ENCODE results near the gene MFSD11.
A peak's percentile ranks its signal among the peaks of the same experiment; 100 is the strongest.
"Not testable (repeated sequence)": the region's sequence is repeated elsewhere in the genome, so short reads cannot be mapped to it uniquely, and the experiment has no call there.

The MFSD11 gene

DNA sequence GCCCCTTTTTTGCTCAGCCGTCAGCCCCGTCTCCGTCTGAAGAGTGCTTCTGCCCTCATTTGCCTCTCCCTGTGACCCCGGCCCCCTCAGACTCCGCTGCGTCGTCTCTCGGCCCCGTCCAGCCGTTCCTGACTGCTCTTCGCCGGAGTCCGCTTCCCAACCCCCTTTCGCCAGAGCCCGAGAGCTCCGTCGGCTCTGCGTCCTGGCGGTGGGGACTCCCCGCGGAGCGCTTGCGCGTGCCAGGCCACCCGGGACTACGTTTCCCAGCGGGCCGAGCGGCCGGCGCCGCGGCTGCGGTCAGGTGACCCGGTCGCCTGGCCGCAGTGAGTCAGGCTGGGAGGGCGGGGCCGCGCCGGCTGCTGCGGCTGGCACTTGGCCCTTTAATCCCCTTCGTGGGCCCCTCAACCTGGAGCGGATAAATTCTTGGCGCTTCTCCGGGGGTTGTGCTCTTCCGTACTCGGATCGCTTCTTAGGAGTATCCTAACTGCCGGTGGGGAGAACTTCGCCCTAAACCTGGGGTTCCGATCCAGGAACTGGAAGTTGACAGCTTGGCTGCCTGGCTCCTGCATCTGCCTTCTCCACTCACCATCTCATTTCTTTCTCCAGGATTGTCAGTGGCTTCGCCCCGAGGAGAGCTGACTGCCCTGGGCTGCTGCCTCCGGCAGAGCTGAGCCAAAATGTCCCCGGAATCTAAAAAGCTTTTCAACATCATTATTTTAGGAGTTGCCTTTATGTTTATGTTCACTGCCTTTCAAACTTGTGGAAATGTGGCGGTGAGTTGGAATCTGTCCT, at the start of gene MFSD11:
TSS of gene MFSD11 (plus strand) at position 444 of the 792 bp plus-strand sequence. CDS start at position 678, 234 bp downstream.
- DNase-seq = peak; percentile 93
- in situ Hi-C loops (cut with HindIII; ENCODE audit: low pct_ligation_motif_present, low pct_unique_long_range_greater_than_20kb, low sequenced_read_pairs) = no loop called here

DNA sequence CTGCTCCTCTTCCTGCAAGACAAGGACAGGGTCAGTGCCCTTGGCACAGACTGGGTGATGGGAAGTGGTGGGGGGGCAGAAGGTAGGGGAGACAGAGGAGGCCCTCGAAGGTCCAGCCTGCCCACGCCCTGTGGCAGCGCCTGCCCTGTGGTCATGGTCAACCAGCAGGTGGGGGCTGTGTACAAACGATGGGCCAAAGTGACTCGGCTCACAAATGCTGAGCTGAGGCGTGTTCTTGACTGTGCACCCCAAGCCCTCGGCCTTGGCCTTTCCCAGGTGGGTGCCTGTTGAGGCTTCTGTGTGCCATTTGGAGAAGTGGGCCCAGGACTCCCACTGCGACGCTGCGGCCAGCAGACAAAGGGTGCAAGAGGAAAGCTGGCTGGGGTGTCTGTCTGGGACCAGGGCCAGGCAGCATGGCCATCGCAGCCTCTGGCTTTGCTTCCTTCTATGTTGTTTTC, 49.7 kb upstream of the MFSD11 start:
- in situ Hi-C loops (cut with HindIII; ENCODE audit: low pct_ligation_motif_present, low pct_unique_long_range_greater_than_20kb, low sequenced_read_pairs) = no loop called here
- DNase-seq = peak; percentile 50

DNA sequence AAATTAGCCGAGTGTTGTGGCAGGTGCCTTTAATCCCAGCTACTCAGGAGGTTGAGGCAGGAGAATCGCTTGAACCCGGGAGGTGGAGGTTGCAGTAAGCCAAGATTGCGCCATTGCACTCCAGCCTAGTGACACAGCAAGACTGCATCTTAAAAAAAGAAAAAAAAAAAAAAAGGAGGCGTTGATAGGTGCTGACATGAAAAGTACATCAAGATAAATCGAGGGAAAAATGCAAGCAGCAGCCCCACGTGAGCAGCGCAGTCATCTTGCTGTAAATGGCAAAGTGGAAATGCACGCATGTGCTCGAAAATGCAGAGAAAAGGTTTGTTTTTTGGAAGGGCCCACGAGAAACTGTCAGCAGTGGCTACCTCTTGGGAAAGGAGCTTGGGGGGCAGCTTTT, 48.1 kb upstream of the MFSD11 start:
- no peak for DNase-seq
- in situ Hi-C loops (cut with HindIII; ENCODE audit: low pct_ligation_motif_present, low pct_unique_long_range_greater_than_20kb, low sequenced_read_pairs) = no loop called here

- in situ Hi-C loops (cut with HindIII; ENCODE audit: low pct_ligation_motif_present, low pct_unique_long_range_greater_than_20kb, low sequenced_read_pairs) = no loop called here
- DNase-seq = no peak
These were observed 47.2 kb upstream of the MFSD11 start for GRCh38 chr17:76690596-76691280.

DNA sequence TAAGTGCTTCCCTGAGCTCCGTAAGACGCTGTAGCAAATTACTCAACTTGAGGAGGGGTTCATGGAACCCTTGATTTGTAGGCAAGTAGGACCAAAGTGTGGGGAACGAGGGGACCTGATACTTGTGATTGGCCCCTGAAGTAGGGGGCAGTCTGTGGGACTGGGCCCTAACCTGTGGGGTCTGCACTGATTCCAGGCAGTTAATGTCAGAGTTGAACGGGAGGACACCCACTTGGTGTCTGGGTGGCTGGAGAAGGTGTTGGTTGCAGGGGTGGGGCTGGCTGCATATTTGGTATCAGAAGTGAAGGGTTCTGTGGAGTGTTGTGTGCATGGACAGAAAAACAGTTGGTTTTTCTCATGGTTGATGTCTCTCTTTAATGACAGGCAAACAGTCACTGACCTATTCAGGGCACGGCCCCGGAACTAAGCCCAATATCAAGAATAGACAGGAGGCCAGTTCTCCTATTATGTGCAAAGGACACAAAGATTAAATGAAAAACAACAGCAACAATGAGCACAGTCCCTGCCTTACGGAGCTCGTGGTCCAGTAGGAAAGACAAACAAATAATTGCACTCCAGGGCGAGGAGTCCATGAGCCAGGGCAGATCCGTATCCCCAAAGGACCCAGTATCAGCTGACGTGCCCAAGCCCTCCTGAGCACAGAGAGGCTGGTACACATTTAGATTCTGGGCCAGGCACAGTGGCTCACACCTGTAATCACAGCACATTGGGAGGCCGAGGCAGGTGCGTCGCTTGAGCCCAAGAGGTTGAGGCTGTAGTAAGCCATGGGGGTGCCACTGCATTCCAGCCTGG, 46.3 kb upstream of the MFSD11 start:
- DNase-seq = no peak
- in situ Hi-C loops (cut with HindIII; ENCODE audit: low pct_ligation_motif_present, low pct_unique_long_range_greater_than_20kb, low sequenced_read_pairs) = no loop called here

DNA sequence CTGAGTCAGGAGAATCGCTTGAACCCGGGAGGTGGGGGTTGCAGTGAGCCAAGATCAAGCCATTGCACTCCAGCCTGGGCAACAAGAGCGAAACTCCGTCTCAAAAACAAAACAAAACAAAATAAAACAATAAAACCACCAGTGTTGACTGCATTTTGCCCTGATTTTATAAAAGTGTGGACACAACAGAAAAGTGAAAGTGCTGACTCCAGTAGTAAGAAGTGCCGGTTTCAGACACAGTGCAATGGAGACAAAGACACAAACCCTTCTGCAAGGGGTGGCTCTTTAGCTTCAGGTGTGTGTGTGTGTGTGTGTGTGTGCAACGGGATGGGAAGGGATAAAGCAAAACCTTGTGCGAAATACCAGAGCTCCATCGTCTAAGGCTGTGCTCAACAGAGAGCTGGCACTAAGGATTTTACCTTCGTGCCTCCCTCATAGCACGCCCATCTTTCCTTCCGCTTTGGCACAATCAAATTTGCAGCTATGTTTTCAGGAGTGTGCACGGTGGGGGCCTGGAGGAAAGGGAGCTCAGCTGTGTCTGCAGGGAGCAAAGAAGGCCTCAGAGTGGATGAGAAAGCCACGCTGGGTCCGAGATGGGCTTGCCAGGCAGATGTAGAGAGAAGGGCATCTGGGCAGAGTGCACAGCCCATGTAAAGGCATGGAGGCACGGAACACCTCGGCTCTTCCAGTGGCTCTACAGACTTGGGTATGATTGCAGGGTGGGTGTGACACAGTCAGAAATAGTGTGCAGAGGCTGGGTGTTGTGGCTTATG, 42.7 kb upstream of the MFSD11 start:
- in situ Hi-C loops (cut with HindIII; ENCODE audit: low pct_ligation_motif_present, low pct_unique_long_range_greater_than_20kb, low sequenced_read_pairs) = no loop called here

DNA sequence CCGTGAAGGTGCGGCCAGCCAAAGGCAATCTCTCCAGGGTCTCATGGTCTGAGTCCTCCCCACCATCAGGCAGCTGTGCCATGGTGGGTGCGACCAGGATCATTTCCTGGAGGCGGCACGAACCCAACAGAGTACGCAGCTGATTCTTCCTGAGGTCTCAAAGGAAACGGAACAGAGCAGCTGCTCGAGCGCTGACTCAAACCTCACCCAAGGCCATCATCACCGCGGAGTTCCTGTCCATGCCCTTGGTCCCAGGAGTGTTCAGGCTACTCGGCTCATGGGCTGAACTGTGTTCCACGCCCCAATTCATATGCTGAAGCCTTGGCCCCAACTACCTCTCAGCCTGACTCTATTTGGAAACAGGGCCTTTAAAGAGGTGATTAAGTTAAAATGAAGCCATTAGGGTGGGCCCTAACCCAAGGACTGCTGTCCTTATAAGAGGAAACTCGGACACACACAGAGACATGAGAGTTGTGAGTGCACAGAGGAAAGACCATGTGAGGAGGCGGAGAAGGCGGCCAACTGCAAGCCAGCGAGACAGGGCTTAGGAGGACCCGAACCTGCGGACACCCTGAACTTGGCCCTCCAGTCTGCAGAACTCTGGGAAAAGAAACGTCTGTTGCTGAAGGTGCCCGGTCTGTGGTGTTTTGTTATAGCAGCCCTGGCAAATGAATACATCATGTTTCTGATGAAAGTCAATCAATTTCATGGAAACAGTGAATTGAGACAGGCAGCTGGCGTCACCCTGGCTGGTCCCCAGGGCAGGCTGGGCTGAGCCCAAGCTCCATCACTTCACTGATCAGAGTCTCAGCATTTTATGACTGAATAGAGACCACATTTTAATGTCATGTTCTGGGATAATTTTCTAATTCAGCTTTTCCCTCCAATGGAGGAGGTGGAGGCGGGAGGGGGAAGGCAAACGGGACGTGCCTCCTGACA, 40.9 kb upstream of the MFSD11 start:
- DNase-seq = no peak
- in situ Hi-C loops (cut with HindIII; ENCODE audit: low pct_ligation_motif_present, low pct_unique_long_range_greater_than_20kb, low sequenced_read_pairs) = no loop called here

More for the DNA sequence above, 42.7 kb upstream of the MFSD11 start:
- DNase-seq = no peak

GRCh38 chr17:76697702-76698465, 40.0 kb upstream of the MFSD11 start:
- in situ Hi-C loops (cut with HindIII; ENCODE audit: low pct_ligation_motif_present, low pct_unique_long_range_greater_than_20kb, low sequenced_read_pairs) = no loop called here
- DNase-seq = peak; percentile 77

GRCh38 chr17:76698466-76698977, 39.4 kb upstream of the MFSD11 start:
- in situ Hi-C loops (cut with HindIII; ENCODE audit: low pct_ligation_motif_present, low pct_unique_long_range_greater_than_20kb, low sequenced_read_pairs); DNase-seq: not testable (repeated sequence)

GRCh38 chr17:76700270-76700616, 37.7 kb upstream of the MFSD11 start:
- in situ Hi-C loops (cut with HindIII; ENCODE audit: low pct_ligation_motif_present, low pct_unique_long_range_greater_than_20kb, low sequenced_read_pairs) = no loop called here
- DNase-seq = no peak

GRCh38 chr17:76700617-76701470, 37.1 kb upstream of the MFSD11 start:
- DNase-seq = peak; percentile 82
- in situ Hi-C loops (cut with HindIII; ENCODE audit: low pct_ligation_motif_present, low pct_unique_long_range_greater_than_20kb, low sequenced_read_pairs) = no loop called here

GRCh38 chr17:76701471-76701967, 36.4 kb upstream of the MFSD11 start:
- no peak for DNase-seq
- in situ Hi-C loops (cut with HindIII; ENCODE audit: low pct_ligation_motif_present, low pct_unique_long_range_greater_than_20kb, low sequenced_read_pairs) = no loop called here

GRCh38 chr17:76702076-76702475, 35.8 kb upstream of the MFSD11 start:
- in situ Hi-C loops (cut with HindIII; ENCODE audit: low pct_ligation_motif_present, low pct_unique_long_range_greater_than_20kb, low sequenced_read_pairs) = no loop called here
- DNase-seq = no peak

GRCh38 chr17:76702941-76703637, 34.8 kb upstream of the MFSD11 start:
- no peak for DNase-seq
- in situ Hi-C loops (cut with HindIII; ENCODE audit: low pct_ligation_motif_present, low pct_unique_long_range_greater_than_20kb, low sequenced_read_pairs) = no loop called here

- in situ Hi-C loops (cut with HindIII; ENCODE audit: low pct_ligation_motif_present, low pct_unique_long_range_greater_than_20kb, low sequenced_read_pairs) = no loop called here
- no peak for DNase-seq
These were observed 33.1 kb upstream of the MFSD11 start for GRCh38 chr17:76704805-76705204.

Data from ACHN (cell line).